HCT116 (cell line): ENCODE results near the gene EPN1.

Experiments
- CTCF ChIP-seq, 3 experiments: fragments of 200-600 bp in 1 of 3; sonication (generic) in 1 of 3; IDR thresholded peaks in 2 of 3; conservative IDR thresholded peaks in 1 of 3; 2 replicates each; pipeline ENCODE4 v1.5.1; 2012 to 2017; ENCODE audit warnings: low read depth in 2 of 3, low read length in 2 of 3, antibody characterized with exemption in 1 of 3, borderline replicate concordance in 1 of 3, control low read depth in 1 of 3, mild to moderate bottlenecking in 1 of 3, mixed read lengths in 1 of 3, mixed run types in 1 of 3, moderate library complexity in 1 of 3; ENCODE audit not compliant: insufficient read depth in 1 of 3
- EZH2 ChIP-seq: fragments of 200-600 bp; sonication (generic); IDR thresholded peaks from 2 replicates; pipeline ENCODE4 v1.6.1; 2017; ENCODE audit warnings: antibody characterized with exemption, mixed run types
- EZH2phosphoT487 ChIP-seq: fragments of 200-600 bp; IDR thresholded peaks from 2 replicates; pipeline ENCODE4 v1.6.1; 2018; ENCODE audit warnings: antibody characterized with exemption, borderline replicate concordance
- FOSL1 ChIP-seq: IDR thresholded peaks from 2 replicates; pipeline ENCODE4 v1.6.1; 2012; ENCODE audit warnings: low read depth
- POLR2A ChIP-seq: IDR thresholded peaks from 2 replicates; pipeline ENCODE4 v1.7.0; 2011; ENCODE audit warnings: borderline replicate concordance; ENCODE audit not compliant: insufficient read depth, insufficient read length; ENCODE audit errors: extremely low read depth
- POLR2AphosphoS5 ChIP-seq: IDR thresholded peaks from 2 replicates; pipeline ENCODE4 v1.6.1; 2011; ENCODE audit warnings: mild to moderate bottlenecking, low read depth, low read length, moderate library complexity
- RAD21 ChIP-seq: IDR thresholded peaks from 2 replicates; pipeline ENCODE4 v1.6.1; 2012; ENCODE audit warnings: low read depth, mild to moderate bottlenecking
- SIN3A ChIP-seq: IDR thresholded peaks from 2 replicates; pipeline ENCODE4 v1.6.1; 2012; ENCODE audit warnings: low read depth
- SRF ChIP-seq: IDR thresholded peaks from 2 replicates; pipeline ENCODE4 v1.6.1; 2012; ENCODE audit warnings: low read depth
- YY1 ChIP-seq: IDR thresholded peaks from 2 replicates; pipeline ENCODE4 v1.6.1; 2011; ENCODE audit warnings: low read length, low read depth, moderate library complexity, mild to moderate bottlenecking; ENCODE audit not compliant: insufficient replicate concordance; ENCODE audit errors: extremely low read depth
- TF ChIP-seq, protein P1 (sequence below): IDR thresholded peaks from 2 replicates; pipeline ENCODE4 v1.6.1; 2012; ENCODE audit warnings: low read depth
- TF ChIP-seq, protein P2 (sequence below): IDR thresholded peaks from 2 replicates; pipeline ENCODE4 v1.6.1; 2011; ENCODE audit warnings: mild to moderate bottlenecking, low read length, moderate library complexity; ENCODE audit not compliant: insufficient replicate concordance; ENCODE audit errors: extremely low read depth

DNA sequence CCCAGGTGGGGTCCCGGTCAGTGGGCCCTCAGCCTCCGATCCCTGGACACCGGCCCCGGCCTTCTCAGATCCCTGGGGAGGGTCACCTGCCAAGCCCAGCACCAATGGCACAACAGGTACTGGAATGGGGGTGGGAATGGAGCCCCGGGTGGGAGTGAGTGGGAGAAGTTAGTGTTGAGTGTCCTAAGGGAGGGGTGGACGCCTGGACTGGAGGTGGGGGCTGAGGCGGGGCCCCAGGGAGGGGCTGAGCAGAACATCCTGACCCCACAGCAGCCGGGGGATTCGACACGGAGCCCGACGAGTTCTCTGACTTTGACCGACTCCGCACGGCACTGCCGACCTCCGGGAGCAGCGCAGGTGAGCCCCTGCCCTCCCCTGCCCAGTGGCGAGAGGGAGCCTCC lies 17.7 kb downstream of the EPN1 start:
- TF ChIP-seq SRF (no peak), CTCF (IDR thresholded peaks at IDR 0.05 in 2 of 3, conservative IDR thresholded peaks at IDR 0.05 in 1 of 3; ENCODE audit: borderline replicate concordance in 1 of 3, insufficient read depth in 1 of 3, low read depth in 2 of 3, low read length in 2 of 3) (no peak), POLR2AphosphoS5 (no peak), EZH2 (no peak), EZH2phosphoT487 (no peak), FOSL1 (no peak), SIN3A (no peak), POLR2A (no peak), YY1 (no peak), RAD21 (no peak)
- TF ChIP-seq, protein P1, sequence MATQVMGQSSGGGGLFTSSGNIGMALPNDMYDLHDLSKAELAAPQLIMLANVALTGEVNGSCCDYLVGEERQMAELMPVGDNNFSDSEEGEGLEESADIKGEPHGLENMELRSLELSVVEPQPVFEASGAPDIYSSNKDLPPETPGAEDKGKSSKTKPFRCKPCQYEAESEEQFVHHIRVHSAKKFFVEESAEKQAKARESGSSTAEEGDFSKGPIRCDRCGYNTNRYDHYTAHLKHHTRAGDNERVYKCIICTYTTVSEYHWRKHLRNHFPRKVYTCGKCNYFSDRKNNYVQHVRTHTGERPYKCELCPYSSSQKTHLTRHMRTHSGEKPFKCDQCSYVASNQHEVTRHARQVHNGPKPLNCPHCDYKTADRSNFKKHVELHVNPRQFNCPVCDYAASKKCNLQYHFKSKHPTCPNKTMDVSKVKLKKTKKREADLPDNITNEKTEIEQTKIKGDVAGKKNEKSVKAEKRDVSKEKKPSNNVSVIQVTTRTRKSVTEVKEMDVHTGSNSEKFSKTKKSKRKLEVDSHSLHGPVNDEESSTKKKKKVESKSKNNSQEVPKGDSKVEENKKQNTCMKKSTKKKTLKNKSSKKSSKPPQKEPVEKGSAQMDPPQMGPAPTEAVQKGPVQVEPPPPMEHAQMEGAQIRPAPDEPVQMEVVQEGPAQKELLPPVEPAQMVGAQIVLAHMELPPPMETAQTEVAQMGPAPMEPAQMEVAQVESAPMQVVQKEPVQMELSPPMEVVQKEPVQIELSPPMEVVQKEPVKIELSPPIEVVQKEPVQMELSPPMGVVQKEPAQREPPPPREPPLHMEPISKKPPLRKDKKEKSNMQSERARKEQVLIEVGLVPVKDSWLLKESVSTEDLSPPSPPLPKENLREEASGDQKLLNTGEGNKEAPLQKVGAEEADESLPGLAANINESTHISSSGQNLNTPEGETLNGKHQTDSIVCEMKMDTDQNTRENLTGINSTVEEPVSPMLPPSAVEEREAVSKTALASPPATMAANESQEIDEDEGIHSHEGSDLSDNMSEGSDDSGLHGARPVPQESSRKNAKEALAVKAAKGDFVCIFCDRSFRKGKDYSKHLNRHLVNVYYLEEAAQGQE = no peak
- TF ChIP-seq, protein P2, sequence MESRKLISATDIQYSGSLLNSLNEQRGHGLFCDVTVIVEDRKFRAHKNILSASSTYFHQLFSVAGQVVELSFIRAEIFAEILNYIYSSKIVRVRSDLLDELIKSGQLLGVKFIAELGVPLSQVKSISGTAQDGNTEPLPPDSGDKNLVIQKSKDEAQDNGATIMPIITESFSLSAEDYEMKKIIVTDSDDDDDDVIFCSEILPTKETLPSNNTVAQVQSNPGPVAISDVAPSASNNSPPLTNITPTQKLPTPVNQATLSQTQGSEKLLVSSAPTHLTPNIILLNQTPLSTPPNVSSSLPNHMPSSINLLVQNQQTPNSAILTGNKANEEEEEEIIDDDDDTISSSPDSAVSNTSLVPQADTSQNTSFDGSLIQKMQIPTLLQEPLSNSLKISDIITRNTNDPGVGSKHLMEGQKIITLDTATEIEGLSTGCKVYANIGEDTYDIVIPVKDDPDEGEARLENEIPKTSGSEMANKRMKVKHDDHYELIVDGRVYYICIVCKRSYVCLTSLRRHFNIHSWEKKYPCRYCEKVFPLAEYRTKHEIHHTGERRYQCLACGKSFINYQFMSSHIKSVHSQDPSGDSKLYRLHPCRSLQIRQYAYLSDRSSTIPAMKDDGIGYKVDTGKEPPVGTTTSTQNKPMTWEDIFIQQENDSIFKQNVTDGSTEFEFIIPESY = no peak
